RKO (cell line): Measurements from ENCODE around the gene SALL1.

Experiments used
- DNase-seq: peaks from one replicate; pipeline ENCODE4 v3.0.0-alpha.2; 2016; ENCODE audit warnings: low spot score

Gene SALL1

DNA sequence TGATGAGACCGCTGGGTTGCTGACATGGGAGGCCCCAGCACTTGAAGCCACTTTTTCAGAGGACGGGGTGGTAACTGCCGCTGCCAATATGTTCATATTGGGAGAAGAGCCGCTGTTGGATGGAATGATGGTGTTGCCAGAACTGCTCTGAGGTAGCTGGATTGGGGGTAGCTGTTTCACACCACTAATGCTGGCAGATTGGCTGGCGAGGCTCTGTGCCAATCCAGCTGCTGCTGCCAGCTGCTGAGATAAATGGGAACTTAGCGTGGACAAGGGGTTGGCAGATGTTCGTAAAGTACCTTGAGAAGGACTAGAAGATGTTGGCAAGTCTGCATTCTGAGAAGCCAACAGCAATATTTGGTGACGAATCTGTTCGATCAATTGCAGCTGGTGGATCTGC lies 10.0 kb downstream of the SALL1 start:
- no peak for DNase-seq

- no peak for DNase-seq
Measured at GRCh38 chr16:51140112-51140511, 11.0 kb downstream of the SALL1 start.

DNA sequence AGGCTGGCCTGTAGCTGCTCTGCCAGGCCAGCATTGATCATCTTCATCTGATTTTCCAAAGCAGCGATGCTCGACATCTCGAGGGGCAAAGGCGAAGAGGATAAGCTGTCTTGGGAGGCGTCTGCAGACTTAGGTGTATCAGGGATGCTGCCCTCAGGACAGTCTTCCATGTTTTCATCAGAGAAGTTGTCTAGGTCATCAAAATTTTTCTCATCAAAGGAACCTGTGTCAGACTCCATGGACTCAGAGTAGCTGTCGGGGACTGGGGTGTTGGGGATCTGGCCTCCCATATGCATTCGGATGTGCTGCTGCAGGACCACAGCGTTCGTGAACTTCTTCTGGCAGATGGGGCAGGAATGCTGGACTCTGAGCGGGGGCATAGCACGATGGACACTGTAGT lies 11.5 kb downstream of the SALL1 start:
- DNase-seq, result no peak

DNA sequence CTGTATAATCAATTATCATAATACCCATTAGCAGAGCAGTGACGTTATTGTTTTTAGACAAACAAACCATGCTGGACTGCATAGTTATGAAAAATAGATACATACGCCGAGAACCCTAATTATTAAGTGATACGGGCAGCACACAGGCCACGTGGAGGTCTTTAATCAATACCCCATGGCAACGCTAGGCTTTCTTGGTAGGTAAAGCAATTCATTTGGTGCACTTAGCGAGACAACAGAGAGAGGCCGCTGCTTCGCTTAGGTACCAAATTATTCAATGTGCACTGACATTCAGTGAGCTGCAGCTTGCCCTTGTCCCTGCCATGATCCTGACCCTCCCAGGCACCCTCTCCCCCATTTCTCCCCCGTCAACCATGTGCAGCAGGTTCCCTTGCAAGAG lies 12.9 kb downstream of the SALL1 start:
- no peak for DNase-seq

- DNase-seq, result no peak
Measured at GRCh38 chr16:51137097-51137496, 14.0 kb downstream of the SALL1 start.

DNA sequence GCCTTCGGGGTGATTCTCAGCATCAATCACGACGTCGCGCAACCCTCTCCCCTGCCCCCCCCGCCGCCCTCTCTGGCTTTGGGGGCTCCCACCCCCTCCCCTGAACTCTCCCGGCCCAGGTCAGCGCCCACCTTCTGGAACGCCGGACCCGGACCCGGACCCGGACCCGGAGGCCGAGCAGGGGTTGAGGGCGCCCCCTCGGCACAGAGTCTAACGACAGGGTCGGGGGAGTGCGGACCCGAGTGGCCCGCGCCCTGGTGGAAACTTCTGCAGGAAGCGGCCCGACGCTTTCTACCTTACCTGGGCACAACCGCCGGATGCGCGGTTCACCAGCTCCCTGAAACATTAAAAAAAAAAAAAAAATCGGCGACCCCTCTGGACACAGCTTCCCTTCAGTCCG lies 16.2 kb downstream of the SALL1 start:
- DNase-seq, result no peak

- no peak for DNase-seq
Measured at GRCh38 chr16:51134269-51134812, 16.7 kb downstream of the SALL1 start.

DNA sequence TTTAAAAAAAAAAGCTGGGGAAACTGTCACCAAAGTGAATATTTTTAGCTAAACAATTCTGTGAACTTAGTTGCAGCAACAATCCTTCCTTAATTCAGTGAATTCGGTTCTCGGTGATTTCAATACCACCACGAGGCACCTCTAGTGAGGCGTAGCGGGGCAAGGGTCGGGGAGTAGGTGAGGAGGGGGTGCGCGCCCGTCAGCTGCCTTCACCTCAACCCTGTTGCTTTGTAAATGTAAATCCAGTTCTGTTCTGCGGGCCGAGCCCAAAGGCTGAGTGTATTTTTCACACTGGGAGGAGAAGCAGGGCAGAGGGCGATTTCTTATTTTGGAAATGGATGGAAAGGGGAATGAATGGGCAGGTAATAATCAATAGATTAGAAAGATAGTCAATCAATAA lies 17.4 kb downstream of the SALL1 start:
- DNase-seq, result no peak

DNA sequence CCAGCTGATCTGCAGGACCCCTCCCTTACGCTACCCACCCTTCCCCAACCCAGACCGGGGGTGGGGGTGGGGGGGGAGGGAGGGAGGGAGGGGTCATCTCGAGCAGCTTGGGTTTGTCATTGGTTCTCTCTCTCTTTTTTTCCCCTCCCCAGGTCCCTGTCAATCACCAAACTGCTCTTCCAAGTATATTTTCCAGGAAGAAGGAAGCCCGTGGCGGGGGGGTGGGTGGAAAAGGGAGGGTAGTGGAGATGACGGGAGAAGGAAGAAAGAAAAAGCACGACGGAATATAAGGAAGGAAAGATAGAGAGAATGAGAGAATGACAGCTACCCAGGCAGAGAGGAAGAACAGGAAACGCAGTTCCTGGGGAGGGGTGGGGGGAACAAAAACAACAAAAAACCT lies 17.9 kb downstream of the SALL1 start:
- no peak for DNase-seq

DNA sequence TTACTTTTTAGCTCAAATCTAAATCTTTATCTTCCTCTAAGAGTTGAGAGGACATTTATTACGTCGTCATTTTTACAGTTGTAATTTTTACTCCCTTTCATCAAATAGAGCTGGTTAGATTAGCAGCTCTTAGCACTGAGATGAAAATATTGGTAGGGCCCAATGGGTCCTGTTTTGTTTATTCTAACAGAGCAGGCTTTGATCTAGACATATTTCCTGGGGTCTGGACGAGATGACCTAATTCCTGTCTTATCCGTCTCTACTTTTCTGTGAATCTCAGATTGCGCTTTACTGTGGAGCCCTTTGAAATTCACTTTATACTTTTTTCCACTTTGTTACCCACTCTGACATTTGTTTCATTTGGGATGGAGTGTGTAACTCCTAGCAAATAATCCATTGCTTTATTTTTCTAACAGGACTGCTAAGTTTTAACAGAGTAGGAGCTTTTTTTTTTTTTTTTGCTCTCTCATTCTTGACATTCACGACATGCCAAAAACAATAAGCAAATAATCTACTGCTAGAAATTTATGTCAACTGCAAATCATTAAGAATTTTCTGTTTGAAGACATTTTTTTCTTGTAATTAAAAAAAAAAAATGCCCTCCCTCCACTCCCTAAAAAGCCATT lies 18.5 kb downstream of the SALL1 start:
- DNase-seq, result no peak

DNA sequence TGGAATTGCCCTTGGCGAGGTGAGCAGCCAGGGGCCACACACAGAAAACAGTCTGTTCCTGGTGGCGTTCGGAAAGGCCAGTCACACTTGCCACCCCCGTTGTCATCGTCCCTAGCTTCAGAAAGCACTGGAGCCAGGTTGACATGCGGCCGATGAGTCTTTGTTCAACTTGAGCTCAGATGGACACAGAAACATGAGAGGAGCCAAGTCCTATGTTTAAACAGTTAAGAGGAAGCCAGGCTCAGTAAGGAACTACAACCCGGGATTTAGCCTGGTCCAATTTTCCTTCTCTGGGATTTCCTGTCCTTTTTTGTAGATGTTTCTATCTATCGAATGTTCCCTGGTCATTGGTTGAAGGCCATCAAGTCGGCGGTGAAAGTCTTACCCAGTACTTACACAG lies 19.5 kb downstream of the SALL1 start:
- no peak for DNase-seq

DNA sequence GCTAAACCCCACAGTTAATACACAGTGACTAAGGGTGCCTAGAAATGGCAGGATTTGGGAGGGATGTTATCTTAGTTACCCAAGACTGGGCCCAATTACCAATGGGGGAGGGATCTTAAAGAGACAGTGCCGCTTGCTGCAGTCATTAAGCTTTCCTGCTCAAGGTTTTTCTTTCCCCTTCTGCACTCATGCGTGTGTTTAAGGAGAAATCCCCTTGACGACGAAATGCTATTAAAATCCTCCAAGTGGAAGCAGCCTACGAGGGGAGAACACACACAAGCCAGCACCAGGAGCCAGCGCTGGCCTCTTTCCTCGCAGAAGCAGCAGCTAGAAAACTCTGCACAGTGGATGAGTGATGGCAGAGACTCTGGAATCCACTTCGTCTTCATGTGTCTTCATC lies 22.0 kb downstream of the SALL1 start:
- DNase-seq, result no peak

DNA sequence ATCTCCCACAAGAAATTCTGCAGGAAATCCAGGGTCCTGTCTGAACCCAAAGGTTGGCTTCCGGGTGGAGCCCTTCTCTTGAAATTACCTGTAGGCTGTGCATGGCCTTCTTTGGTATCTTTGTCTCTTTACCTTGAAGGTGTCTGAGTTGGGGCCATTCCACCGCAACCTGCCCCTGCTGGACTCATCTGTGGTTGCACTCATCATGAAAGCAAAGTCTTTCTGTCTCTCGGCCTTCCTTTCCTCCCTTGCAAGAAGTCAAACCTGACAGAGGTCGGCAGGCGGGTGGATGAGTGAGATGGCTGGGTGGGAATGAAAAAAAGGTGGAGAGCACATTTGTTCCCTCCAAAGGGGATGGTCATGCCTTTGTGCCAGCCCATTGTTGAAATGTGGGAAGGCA lies 25.1 kb downstream of the SALL1 start:
- DNase-seq, result no peak

DNA sequence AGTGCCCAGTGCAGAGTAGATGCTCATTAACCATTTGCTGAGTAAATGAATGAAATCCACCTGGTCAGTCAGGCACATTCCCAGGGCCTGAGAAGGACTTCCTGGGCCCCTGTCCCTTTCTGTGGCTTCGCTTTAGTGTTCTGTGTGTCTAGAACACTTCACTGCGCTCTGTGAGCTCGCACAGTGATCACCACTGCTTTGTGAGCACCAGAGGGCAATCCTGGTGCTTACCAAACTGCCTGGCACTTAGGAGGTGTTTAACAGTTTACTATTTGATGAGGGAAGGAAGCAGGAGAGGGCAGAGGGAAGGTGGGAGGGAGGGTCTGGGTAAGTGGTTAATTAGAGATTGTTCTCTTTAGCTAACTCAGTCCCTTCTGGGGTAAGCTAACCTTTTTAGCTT lies 26.2 kb downstream of the SALL1 start:
- no peak for DNase-seq

DNA sequence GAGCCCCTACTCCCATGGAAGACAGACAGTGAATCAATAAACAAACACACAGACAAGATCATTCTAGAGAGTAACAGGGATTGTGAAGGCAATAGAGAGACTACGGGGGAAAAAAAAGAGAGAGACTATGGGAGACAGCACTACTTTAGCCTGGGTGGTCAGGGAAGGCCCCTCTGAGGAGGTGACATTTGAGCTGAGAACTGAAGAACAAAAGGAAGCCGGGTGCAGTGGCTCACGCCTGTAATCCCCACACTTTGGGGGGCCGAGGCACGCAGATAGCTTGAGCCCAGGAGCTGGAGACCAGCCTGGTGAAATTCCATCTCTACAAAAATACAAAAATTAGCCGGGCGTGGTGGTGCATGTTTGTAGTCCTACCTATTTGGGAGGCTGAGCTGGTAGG lies 29.2 kb downstream of the SALL1 start:
- DNase-seq, result no peak

GRCh38 chr16:51120730-51121347 lies 30.2 kb downstream of the SALL1 start:
- no peak for DNase-seq

- DNase-seq, result no peak
Measured at GRCh38 chr16:51119973-51120729, 30.9 kb downstream of the SALL1 start.

- DNase-seq, result no peak
Measured at GRCh38 chr16:51119556-51119955, 31.5 kb downstream of the SALL1 start.

DNA sequence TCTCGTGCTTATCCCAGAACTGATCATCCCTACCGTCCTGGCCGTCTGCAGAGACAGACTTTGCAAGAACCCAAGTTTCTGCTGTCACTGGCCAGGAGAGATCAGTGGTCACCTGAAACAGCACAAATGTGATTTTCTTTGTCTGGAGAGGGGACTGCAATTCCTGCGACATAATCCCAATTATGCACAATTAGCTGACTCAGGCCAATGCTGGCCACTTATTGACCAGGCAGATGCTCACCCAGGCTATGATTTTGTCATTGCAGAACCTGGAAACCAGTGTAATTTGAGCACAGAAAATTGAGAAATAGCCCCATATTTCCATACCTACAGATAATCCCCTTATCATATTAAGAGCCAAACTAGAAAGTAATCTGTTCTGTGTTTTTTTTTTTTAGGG lies 34.7 kb downstream of the SALL1 start:
- no peak for DNase-seq

DNA sequence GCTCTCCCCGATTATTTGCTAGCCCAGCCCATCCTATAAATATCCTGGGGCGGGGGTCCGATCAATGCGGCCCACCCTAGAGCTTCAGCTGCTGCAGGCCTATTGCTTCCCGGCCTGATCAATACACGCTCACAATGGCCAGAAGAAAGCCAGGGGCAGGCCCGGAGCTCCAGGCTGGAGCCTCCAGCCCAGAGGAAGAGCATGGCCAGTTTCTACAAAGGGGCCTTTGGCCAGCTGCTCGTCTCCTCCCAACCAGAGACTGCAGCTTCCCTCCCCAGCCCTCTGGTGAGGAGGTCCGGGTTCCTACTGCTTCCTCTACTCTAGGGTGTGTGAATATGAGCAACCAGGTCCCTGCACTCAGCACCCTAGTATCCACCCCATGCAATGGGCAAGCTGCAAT lies 36.7 kb downstream of the SALL1 start:
- DNase-seq, result no peak

DNA sequence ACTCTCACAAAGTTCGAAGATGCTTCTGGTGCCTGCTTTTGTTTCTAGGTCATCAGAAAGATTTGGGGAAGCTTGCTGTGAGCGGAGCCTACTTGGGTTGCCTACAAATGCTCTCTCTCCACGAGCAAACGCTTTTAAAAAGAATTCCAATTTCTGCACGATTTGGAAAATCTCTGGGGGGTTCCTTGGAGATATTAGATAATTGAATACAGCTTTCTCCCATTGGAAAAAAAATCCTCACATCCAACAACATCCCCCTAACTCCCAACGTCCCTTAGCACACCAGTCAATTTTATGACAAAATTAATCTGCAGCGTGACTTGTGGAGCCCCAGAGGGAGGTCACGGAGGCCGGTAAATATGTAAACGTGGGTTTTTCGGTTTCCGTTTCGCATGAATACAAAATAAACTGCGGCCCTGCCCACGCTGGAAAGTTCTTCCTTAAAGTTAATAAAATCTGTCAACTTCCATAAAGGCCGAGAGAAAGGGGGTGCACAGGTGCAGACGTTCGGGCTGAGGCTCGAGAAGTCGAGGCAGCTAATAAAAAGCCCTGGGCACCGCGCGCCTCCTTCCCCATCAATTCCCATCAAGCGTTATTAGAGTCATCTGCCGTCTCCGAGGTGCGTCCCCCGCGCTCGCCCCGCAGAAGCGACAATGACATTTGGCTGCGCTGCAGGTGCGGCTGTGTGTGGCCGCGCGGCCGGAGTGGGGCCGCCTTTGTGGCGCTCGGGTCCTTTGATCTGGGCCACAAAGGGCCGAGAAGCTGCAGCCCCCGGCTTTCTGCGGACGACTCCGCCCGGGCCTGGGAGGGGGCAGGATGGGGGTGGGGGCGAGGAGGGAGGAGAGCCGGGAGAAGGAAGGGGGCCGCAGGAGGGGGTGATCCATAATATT lies 37.6 kb downstream of the SALL1 start:
- no peak for DNase-seq

- DNase-seq, result no peak
Measured at GRCh38 chr16:51112323-51112722, 38.7 kb downstream of the SALL1 start.
